ENCODE measurements around the gene ZNF497. TPM values are rescaled to one million over a fixed set of nuclear protein-coding genes. Genes with fewer than 3 reads are reported as not detected.
A peak's percentile ranks its signal among the peaks of the same experiment; 100 is the strongest.
"Not testable (repeated sequence)": the region's sequence is repeated elsewhere in the genome, so short reads cannot be mapped to it uniquely, and the experiment has no call there.

The ZNF497 gene
- total and polyA plus RNA-seq, 2 donors (not counting 1 experiment from before 2014, with no cell fraction given) = 1.6 to 2.7 TPM

- Histone ChIP-seq H2AFZ (ENCODE audit: insufficient read depth, low read depth, low read length, poor library complexity, severe bottlenecking) (peak overlapping the region; percentile 87), H3K4me3 (ENCODE audit: control extremely low read depth in 1 of 5, extremely low read depth in 1 of 5, insufficient read depth in 1 of 5, low read depth in 2 of 5, low read length in 4 of 5) (peak overlapping the region; percentile 47 to 75 (median 62)), H3K79me2 (ENCODE audit: control insufficient read depth, insufficient read depth, low read length) (peaks cover 11% of the 10 kb centered on the region), H3K4me1 (ENCODE audit: control insufficient read depth in 2 of 2, insufficient read depth in 2 of 2, low read length in 2 of 2) (peaks cover 16 to 28% of the 10 kb centered on the region in 2 donors), H3K9ac (ENCODE audit: low read length) (peak overlapping the region; percentile 68), H3K27ac (ENCODE audit: low read length in 2 of 2) (peak overlapping the region in 1 of 2 donors; percentile 77), H3K4me2 (replicated peaks; ENCODE audit: low read depth, low read length, poor library complexity, severe bottlenecking) (peak overlapping the region; percentile 95)
- not testable (repeated sequence) for H3K9me3 ChIP-seq (ENCODE audit: control extremely low read depth in 1 of 3, control insufficient read depth in 2 of 3, insufficient read depth in 1 of 3, low read length in 2 of 3); H3K27me3 ChIP-seq (replicated peaks in 1 of 4; ENCODE audit: control extremely low read depth in 1 of 4, control insufficient read depth in 3 of 4, insufficient read depth in 4 of 4, low read length in 3 of 4); ATAC-seq (ENCODE audit: low read depth); H3K27me3 Mint-ChIP-seq; H3K9me3 Mint-ChIP-seq (ENCODE audit: insufficient read depth); H3K36me3 ChIP-seq (replicated peaks in 1 of 2; ENCODE audit: control extremely low read depth in 1 of 2, control insufficient read depth in 1 of 2, extremely low read depth in 1 of 2, insufficient read depth in 2 of 2, low read length in 1 of 2); H4K20me1 ChIP-seq (ENCODE audit: control insufficient read depth, insufficient read depth, low read length, poor library complexity, severe bottlenecking); DNase-seq
- CTCF ChIA-PET = interaction anchor here (0.7 to 1.3 kb wide), 3 partner anchors 15 to 165 kb away, joined by 3 to 8 read pairs (median 4); partner anchors contain the start of genes ZNF274 and ZNF584
- H3K4me1 Mint-ChIP-seq = peaks cover 31% of the 10 kb centered on the region
- POLR2A ChIA-PET = interaction anchor here (0.6 to 2.1 kb wide), 4 partner anchors 14 to 166 kb away, joined by 3 to 23 read pairs (median 6); partner anchors contain the start of genes ZNF497, ZNF584 and ZSCAN22
- H3K27ac Mint-ChIP-seq = peak overlapping the region; percentile 89
- intact Hi-C loops (cut with micrococcal nuclease) = loop anchor here (5.0 kb wide), 1 partner anchor 59 kb away; the partner anchor contains the start of gene ZNF584
- peak overlapping the region; percentile 96 for H3K4me3 Mint-ChIP-seq
- WGBS (ENCODE audit: insufficient coverage) = 55% methylated on average over 2 of the region's 12 CpGs
These were observed 14.5 kb downstream of the ZNF497 start for GRCh38 chr19:58348080-58348479.

GRCh38 chr19:58346961-58347929, 15.3 kb downstream of the ZNF497 start:
- Histone ChIP-seq H3K27ac (ENCODE audit: low read length in 2 of 2) (peak overlapping the region; percentile 59 to 77), H3K4me1 (ENCODE audit: control insufficient read depth in 2 of 2, insufficient read depth in 2 of 2, low read length in 2 of 2) (peaks cover 16 to 28% of the 10 kb centered on the region in 2 donors), H3K79me2 (ENCODE audit: control insufficient read depth, insufficient read depth, low read length) (peaks cover 11% of the 10 kb centered on the region), H2AFZ (ENCODE audit: insufficient read depth, low read depth, low read length, poor library complexity, severe bottlenecking) (peak overlapping the region; percentile 87), H3K9ac (ENCODE audit: low read length) (peak overlapping the region; percentile 68), H3K27me3 (replicated peaks in 1 of 4; ENCODE audit: control extremely low read depth in 1 of 4, control insufficient read depth in 3 of 4, insufficient read depth in 4 of 4, low read length in 3 of 4) (no peaks in the 10 kb centered on the region), H4K20me1 (ENCODE audit: control insufficient read depth, insufficient read depth, low read length, poor library complexity, severe bottlenecking) (peaks cover 6% of the 10 kb centered on the region), H3K36me3 (replicated peaks in 1 of 2; ENCODE audit: control extremely low read depth in 1 of 2, control insufficient read depth in 1 of 2, extremely low read depth in 1 of 2, insufficient read depth in 2 of 2, low read length in 1 of 2) (no peaks in the 10 kb centered on the region), H3K4me3 (ENCODE audit: control extremely low read depth in 1 of 5, extremely low read depth in 1 of 5, insufficient read depth in 1 of 5, low read depth in 2 of 5, low read length in 4 of 5) (peak overlapping the region; percentile 47 to 75 (median 62)), H3K4me2 (replicated peaks; ENCODE audit: low read depth, low read length, poor library complexity, severe bottlenecking) (peak overlapping the region; percentile 95), H3K9me3 (ENCODE audit: control extremely low read depth in 1 of 3, control insufficient read depth in 2 of 3, insufficient read depth in 1 of 3, low read length in 2 of 3) (peaks cover 0 to 8% (median 0%) of the 10 kb centered on the region in 3 donors)
- intact Hi-C loops (cut with micrococcal nuclease) = loop anchor here (1.0 to 5.0 kb wide), 5 partner anchors 15 to 69 kb away; partner anchors contain the start of genes ZNF497, ZNF584, ZNF8 and ZNF837
- TF ChIP-seq, protein P1, sequence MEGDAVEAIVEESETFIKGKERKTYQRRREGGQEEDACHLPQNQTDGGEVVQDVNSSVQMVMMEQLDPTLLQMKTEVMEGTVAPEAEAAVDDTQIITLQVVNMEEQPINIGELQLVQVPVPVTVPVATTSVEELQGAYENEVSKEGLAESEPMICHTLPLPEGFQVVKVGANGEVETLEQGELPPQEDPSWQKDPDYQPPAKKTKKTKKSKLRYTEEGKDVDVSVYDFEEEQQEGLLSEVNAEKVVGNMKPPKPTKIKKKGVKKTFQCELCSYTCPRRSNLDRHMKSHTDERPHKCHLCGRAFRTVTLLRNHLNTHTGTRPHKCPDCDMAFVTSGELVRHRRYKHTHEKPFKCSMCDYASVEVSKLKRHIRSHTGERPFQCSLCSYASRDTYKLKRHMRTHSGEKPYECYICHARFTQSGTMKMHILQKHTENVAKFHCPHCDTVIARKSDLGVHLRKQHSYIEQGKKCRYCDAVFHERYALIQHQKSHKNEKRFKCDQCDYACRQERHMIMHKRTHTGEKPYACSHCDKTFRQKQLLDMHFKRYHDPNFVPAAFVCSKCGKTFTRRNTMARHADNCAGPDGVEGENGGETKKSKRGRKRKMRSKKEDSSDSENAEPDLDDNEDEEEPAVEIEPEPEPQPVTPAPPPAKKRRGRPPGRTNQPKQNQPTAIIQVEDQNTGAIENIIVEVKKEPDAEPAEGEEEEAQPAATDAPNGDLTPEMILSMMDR (IDR thresholded peaks at IDR 0.05) = no peak
- Mint-ChIP-seq H3K4me1 (peaks cover 30% of the 10 kb centered on the region), H3K27ac (peak overlapping the region; percentile 89), H3K9me3 (ENCODE audit: insufficient read depth) (no peaks in the 10 kb centered on the region), H3K4me3 (peak overlapping the region; percentile 96), H3K27me3 (no peaks in the 10 kb centered on the region)
- ATAC-seq (ENCODE audit: low read depth) = peak; percentile 96
- DNase-seq = peak; percentile 91
- WGBS (ENCODE audit: insufficient coverage) = under 1% methylated on average over 76 of the region's 82 CpGs
- ChIA-PET CTCF (interaction anchor here (0.6 to 1.3 kb wide), 4 partner anchors 16 to 171 kb away, joined by 3 to 8 read pairs (median 3); partner anchors contain the start of genes ZNF274 and ZNF837), POLR2A (interaction anchor here (0.6 to 2.1 kb wide), 9 partner anchors 9 to 167 kb away, joined by 3 to 23 read pairs (median 3); partner anchors contain the start of genes ZNF497, ZNF584, ZNF8 and ZSCAN22)

All from B cell (primary cell).